Chondrocyte (in vitro differentiated cells): Measurements from ENCODE around the gene PROB1. TPM values are rescaled to one million over a fixed set of nuclear protein-coding genes. Genes with fewer than 3 reads are reported as not detected.
A peak's percentile ranks its signal among the peaks of the same experiment; 100 is the strongest.
"Not testable (repeated sequence)": the region's sequence is repeated elsewhere in the genome, so short reads cannot be mapped to it uniquely, and the experiment has no call there.

Experiments
- DNase-seq: peaks from one replicate; pipeline ENCODE4 v3.0.0; 2021; ENCODE audit warnings: mixed read lengths, low spot score
- H3K27ac Mint-ChIP-seq: one replicate; pipeline ENCODE4 v1.8.0; 2021; ENCODE audit warnings: mild to moderate bottlenecking, moderate library complexity, mixed read lengths; ENCODE audit not compliant: unreplicated experiment
- H3K27me3 Mint-ChIP-seq: 2 replicates; pipeline ENCODE4 v1.8.0; 2021; ENCODE audit warnings: low read depth, mixed read lengths
- H3K36me3 Mint-ChIP-seq: 2 replicates; pipeline ENCODE4 v1.8.0; 2021; ENCODE audit warnings: low read depth, mixed read lengths
- H3K4me1 Mint-ChIP-seq: 2 replicates; pipeline ENCODE4 v1.8.0; 2021; ENCODE audit warnings: low read depth, mild to moderate bottlenecking, mixed read lengths
- H3K4me3 Mint-ChIP-seq: one replicate; pipeline ENCODE4 v1.8.0; 2021; ENCODE audit warnings: mild to moderate bottlenecking, moderate library complexity, mixed read lengths; ENCODE audit not compliant: unreplicated experiment
- H3K9me3 Mint-ChIP-seq: 2 replicates; pipeline ENCODE4 v1.8.0; 2021; ENCODE audit warnings: low read depth, mixed read lengths
- total RNA-seq: library from RNA; stranded (reverse); gene quantifications from 3 replicates; pipeline ENCODE4 v1.2.1, GENCODE V29; 2021
- TF ChIP-seq, protein P1 (sequence below): fragments of 200-600 bp; sonication (generic); IDR thresholded peaks from 2 replicates; pipeline ENCODE4 v1.5.0; 2021; ENCODE audit warnings: antibody characterized with exemption, mild to moderate bottlenecking, moderate library complexity

Gene PROB1
- total RNA-seq, 1 donor from 2014 or later: 2.3 TPM

GRCh38 chr5:139363937-139364336, 31.0 kb downstream of the PROB1 start:
- no peak overlapping the region for H3K4me3 Mint-ChIP-seq
- peaks cover 20% of the 10 kb centered on the region for H3K36me3 Mint-ChIP-seq
- no peaks in the 10 kb centered on the region for H3K27me3 Mint-ChIP-seq
- H3K4me1 Mint-ChIP-seq: peaks cover 18% of the 10 kb centered on the region
- DNase-seq: no peak
- TF ChIP-seq, protein P1, sequence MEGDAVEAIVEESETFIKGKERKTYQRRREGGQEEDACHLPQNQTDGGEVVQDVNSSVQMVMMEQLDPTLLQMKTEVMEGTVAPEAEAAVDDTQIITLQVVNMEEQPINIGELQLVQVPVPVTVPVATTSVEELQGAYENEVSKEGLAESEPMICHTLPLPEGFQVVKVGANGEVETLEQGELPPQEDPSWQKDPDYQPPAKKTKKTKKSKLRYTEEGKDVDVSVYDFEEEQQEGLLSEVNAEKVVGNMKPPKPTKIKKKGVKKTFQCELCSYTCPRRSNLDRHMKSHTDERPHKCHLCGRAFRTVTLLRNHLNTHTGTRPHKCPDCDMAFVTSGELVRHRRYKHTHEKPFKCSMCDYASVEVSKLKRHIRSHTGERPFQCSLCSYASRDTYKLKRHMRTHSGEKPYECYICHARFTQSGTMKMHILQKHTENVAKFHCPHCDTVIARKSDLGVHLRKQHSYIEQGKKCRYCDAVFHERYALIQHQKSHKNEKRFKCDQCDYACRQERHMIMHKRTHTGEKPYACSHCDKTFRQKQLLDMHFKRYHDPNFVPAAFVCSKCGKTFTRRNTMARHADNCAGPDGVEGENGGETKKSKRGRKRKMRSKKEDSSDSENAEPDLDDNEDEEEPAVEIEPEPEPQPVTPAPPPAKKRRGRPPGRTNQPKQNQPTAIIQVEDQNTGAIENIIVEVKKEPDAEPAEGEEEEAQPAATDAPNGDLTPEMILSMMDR: no peak
- no peak overlapping the region for H3K27ac Mint-ChIP-seq
- no peaks in the 10 kb centered on the region for H3K9me3 Mint-ChIP-seq

- Mint-ChIP-seq H3K36me3 (peaks cover 17% of the 10 kb centered on the region), H3K27ac (no peak overlapping the region), H3K4me1 (peaks cover 18% of the 10 kb centered on the region), H3K27me3 (no peaks in the 10 kb centered on the region), H3K4me3 (no peak overlapping the region), H3K9me3 (no peaks in the 10 kb centered on the region)
- DNase-seq: no peak
- TF ChIP-seq, protein P1: no peak
Observed at GRCh38 chr5:139361835-139362429, 33.0 kb downstream of the PROB1 start.

DNA sequence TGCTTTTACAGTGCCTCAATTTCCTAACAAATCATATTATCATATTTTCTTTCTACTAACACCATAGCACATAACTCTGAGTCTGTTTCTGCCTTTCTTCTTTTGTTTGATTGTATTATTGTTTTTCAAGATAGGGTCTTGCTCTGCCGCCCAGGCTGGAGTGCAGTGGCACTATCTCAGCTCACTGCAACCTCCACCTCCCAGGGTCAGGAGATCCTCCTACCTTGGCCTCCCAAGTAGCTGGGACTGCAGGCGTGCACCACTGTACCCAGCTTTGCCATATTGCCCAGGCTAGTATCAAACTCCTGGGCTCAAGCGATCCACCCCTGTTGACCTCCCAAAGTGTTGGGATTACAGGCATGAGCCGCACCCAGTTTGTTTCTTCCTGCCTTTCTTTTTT, 34.5 kb downstream of the PROB1 start:
- TF ChIP-seq, protein P1: no peak
- Mint-ChIP-seq H3K36me3 (peaks cover 12% of the 10 kb centered on the region), H3K9me3 (no peaks in the 10 kb centered on the region), H3K4me3 (no peak overlapping the region), H3K27ac (no peak overlapping the region), H3K27me3 (no peaks in the 10 kb centered on the region), H3K4me1 (peaks cover 14% of the 10 kb centered on the region)
- DNase-seq: no peak

GRCh38 chr5:139358064-139358463, 36.8 kb downstream of the PROB1 start:
- TF ChIP-seq, protein P1: no peak
- Mint-ChIP-seq H3K27me3 (no peaks in the 10 kb centered on the region), H3K4me1 (peaks cover 16% of the 10 kb centered on the region), H3K9me3 (peaks cover 5% of the 10 kb centered on the region), H3K36me3 (peaks cover 5% of the 10 kb centered on the region), H3K4me3 (no peak overlapping the region), H3K27ac (no peak overlapping the region)
- no peak for DNase-seq

DNA sequence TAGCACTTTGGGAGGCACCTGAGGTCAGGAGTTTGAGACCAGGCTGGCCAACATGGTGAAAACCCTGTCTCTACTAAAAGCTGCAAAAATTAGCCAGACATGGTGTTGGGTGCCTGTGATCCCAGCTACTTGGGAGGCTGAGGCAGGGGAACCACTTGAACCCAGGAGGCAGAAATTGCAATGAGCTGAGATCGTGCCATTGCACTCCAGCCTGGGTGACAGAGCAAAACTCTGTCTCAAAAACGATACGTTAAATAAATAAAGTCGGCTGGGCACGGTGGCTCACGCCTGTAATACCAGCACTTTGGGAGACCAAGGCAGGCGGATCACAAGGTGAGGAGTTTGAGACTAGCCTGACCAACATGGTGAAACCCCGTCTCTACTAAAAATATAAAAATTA, 39.0 kb downstream of the PROB1 start:
- H3K27me3 Mint-ChIP-seq, H3K27ac Mint-ChIP-seq, DNase-seq, H3K9me3 Mint-ChIP-seq, H3K4me3 Mint-ChIP-seq, H3K36me3 Mint-ChIP-seq: not testable (repeated sequence)
- H3K4me1 Mint-ChIP-seq: peaks cover 20% of the 10 kb centered on the region

DNA sequence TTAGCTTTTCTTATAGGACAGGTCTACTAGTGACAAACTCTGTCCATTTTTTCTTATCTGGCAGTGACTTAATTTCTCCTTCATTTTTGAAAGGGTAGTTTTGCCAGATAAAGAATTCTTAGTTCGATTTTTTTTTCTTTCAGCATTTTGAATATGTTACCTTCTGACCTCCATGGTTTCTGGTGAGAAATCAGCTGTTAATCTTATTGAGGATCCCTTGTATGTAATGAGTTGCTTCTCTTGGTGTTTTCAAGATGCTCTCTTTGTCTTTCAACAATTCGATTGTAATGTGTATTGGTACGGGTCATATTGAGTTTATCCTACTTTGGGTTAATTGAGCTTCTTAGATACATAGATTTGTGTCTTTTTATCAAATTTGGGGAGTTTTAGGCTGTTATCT, 40.7 kb downstream of the PROB1 start:
- Mint-ChIP-seq H3K4me1 (peaks cover 23% of the 10 kb centered on the region), H3K9me3 (peaks cover 5% of the 10 kb centered on the region), H3K27me3 (no peaks in the 10 kb centered on the region), H3K36me3 (peaks cover 5% of the 10 kb centered on the region), H3K4me3 (no peak overlapping the region), H3K27ac (peak overlapping the region; percentile 29)
- no peak for DNase-seq
- TF ChIP-seq, protein P1: no peak

DNA sequence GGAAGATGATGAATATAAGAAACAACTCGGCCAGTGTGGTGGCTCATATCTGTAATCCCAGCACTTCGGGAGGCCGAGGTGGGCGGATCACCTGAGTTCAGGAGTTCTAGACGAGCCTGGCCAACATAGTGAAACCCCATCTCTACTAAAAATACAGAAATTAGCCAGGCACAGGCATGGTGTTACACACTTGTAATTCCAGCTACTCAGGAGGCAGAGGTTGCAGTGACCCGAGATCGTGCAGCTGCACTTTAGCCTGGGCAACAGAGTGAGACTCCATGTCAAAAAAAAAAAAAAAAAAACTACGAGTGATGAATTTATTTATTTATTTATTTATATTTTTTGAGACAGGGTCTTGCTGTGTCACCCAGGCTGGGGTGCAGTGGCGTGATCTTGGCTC, 47.0 kb downstream of the PROB1 start:
- not testable (repeated sequence) for H3K27me3 Mint-ChIP-seq, DNase-seq, H3K36me3 Mint-ChIP-seq, H3K9me3 Mint-ChIP-seq, H3K27ac Mint-ChIP-seq, H3K4me3 Mint-ChIP-seq
- H3K4me1 Mint-ChIP-seq: peaks cover 29% of the 10 kb centered on the region

GRCh38 chr5:139345442-139345841, 49.5 kb downstream of the PROB1 start:
- Mint-ChIP-seq H3K4me1 (peaks cover 41% of the 10 kb centered on the region), H3K27ac (peak overlapping the region; percentile 51)
- DNase-seq, H3K36me3 Mint-ChIP-seq, H3K9me3 Mint-ChIP-seq, H3K27me3 Mint-ChIP-seq, H3K4me3 Mint-ChIP-seq: not testable (repeated sequence)
